ENCODE measurements around the gene KRTAP23-1.

The KRTAP23-1 gene

DNA sequence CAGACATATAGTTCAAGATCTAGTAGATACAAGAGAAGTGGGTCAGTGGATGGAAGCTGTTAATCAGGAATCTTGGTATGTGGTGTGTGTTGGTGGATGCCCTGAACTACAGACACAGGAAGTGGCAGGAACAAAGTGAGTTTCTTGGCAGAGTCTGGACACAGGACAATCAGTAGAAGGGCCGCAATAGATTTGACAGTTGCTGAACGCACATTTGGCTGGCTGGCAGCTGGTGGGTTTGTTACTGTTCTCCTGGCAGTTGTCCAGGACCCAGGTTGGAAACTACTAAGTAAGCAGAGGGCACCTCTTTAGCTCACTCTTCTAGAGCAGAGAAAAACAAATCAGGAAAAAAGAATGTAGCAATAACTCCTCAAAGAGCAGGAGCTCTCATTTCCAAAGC lies 41.5 kb downstream of the KRTAP23-1 start:
- DNase-seq (ENCODE audit: low read depth) = no peak

DNA sequence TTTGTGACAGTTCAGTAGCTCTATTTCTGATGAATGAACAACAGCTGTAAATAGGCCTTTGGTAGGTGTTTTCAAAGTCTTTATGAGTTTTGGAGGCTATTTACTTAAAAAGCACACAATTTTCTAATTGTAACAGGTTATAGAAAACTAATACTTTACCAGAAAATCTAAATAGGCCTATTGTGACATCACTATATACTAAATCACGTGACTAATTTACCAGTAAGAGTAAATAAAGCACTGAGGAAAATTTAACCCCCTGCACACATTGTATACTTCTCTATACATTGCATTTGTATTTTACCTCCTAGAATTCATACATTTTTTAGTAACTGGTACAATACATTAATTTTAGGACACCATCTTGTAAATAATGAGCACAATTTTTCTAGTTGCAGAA lies 43.3 kb downstream of the KRTAP23-1 start:
- DNase-seq (ENCODE audit: low read depth) = no peak
